K562 (cell line): Measurements from ENCODE around the gene MEAF6. TPM values are rescaled to one million over a fixed set of nuclear protein-coding genes. Genes with fewer than 3 reads are reported as not detected.

ENCODE experiments used
- ATF4 ChIP-seq: fragments of 450-650 bp; formaldehyde crosslinking; IDR thresholded peaks from 2 replicates; pipeline ENCODE4 v1.4.0; 2022; ENCODE audit warnings: mild to moderate bottlenecking, moderate library complexity
- BMI1 ChIP-seq: fragments of 150-350 bp; IDR thresholded peaks from 2 replicates; pipeline ENCODE4 v1.6.1; 2014; ENCODE audit warnings: low read length
- CTCFL ChIP-seq: IDR thresholded peaks from 2 replicates; pipeline ENCODE4 v1.6.1; 2011; ENCODE audit warnings: borderline replicate concordance, low read depth, mild to moderate bottlenecking, moderate library complexity, low read length; ENCODE audit not compliant: insufficient read depth, poor library complexity, severe bottlenecking
- E4F1 ChIP-seq: fragments of 250-450 bp; sonication (Bioruptor Pico); IDR thresholded peaks from 2 replicates; pipeline ENCODE4 v1.5.0; 2021; ENCODE audit warnings: mild to moderate bottlenecking, borderline replicate concordance
- FIP1L1 ChIP-seq: fragments of 200-400 bp; formaldehyde crosslinking; IDR thresholded peaks from 2 replicates; pipeline ENCODE4 v1.6.1; 2018; ENCODE audit warnings: mild to moderate bottlenecking, low read depth, low read length; ENCODE audit not compliant: poor library complexity, severe bottlenecking
- HES1 ChIP-seq: fragments of 450-650 bp; IDR thresholded peaks from 2 replicates; pipeline ENCODE4 v1.6.1; 2016; ENCODE audit warnings: low read depth, mild to moderate bottlenecking, moderate library complexity
- NR2C2 ChIP-seq, 2 experiments: fragments of 200-800 bp in 1 of 2; sonication (Bioruptor generic) in 1 of 2; sonication (generic) in 1 of 2; formaldehyde crosslinking in 1 of 2; IDR thresholded peaks; 2 replicates each; pipeline versions ENCODE4 v1.6.1 to v1.8.0; 2016 to 2022; ENCODE audit warnings: mild to moderate bottlenecking in 1 of 2, missing compliant biosample characterization in 1 of 2, missing genetic modification characterization in 1 of 2, missing genetic modification reagents in 1 of 2
- TCFL5 ChIP-seq: fragments of 250-450 bp; sonication (Bioruptor Pico); conservative IDR thresholded peaks from 2 replicates; pipeline ENCODE4 v1.6.1; 2021; ENCODE audit warnings: mild to moderate bottlenecking, moderate library complexity, matching md5 sums
- TRIM28 ChIP-seq: fragments of 450-650 bp; IDR thresholded peaks from 2 replicates; pipeline ENCODE4 v1.6.1; 2017
- TSC22D4 ChIP-seq: fragments of 450-650 bp; IDR thresholded peaks from 2 replicates; pipeline ENCODE4 v1.6.1; 2016; ENCODE audit warnings: missing genetic modification characterization, missing biosample characterization, control low read depth
- YY1 ChIP-seq, 3 experiments: IDR thresholded peaks; 2 replicates each; pipeline ENCODE4 v1.6.1; 2011; ENCODE audit warnings: low read length in 2 of 3, mild to moderate bottlenecking in 2 of 3, moderate library complexity in 2 of 3, borderline replicate concordance in 1 of 3, control low read depth in 1 of 3, low read depth in 1 of 3; ENCODE audit not compliant: insufficient read depth in 3 of 3, insufficient replicate concordance in 2 of 3, control insufficient read depth in 1 of 3, insufficient read length in 1 of 3; ENCODE audit errors: extremely low read depth in 1 of 3
- ZBTB7A ChIP-seq: IDR thresholded peaks from 2 replicates; pipeline ENCODE4 v1.6.1; 2011; ENCODE audit warnings: low read depth, mild to moderate bottlenecking, low read length, moderate library complexity, borderline replicate concordance; ENCODE audit not compliant: control insufficient read depth
- ZNF253 ChIP-seq: fragments of 250-450 bp; sonication (Bioruptor Pico); conservative IDR thresholded peaks from 2 replicates; pipeline ENCODE4 v1.6.1; 2021; ENCODE audit warnings: mild to moderate bottlenecking
- ZNF512 ChIP-seq: IDR thresholded peaks from 2 replicates; pipeline ENCODE4 v1.6.1; 2016; ENCODE audit warnings: missing genetic modification characterization, missing compliant biosample characterization
- ZNF668 ChIP-seq: fragments of 250-450 bp; sonication (Bioruptor Pico); IDR thresholded peaks from 2 replicates; pipeline ENCODE4 v1.8.0; 2022; ENCODE audit warnings: mild to moderate bottlenecking, inconsistent platforms
- polyA plus RNA-seq, 8 experiments: library from polyadenylated mRNA; depleted of rRNA in 4 of 8; stranded (reverse) in 5 of 8; unstranded in 3 of 8; fragments of >200 nt; fragmentation: Nextera tagmentation in 2 of 8; fragmentation: Illumina TruSeq in 1 of 8; extraction: Ambion mirVana in 2 of 8; extraction: Trizol in 1 of 8; gene quantifications; 2 replicates each; pipeline versions ENCODE4 v1.2.1 to v1.2.3, GENCODE V29; 2011 to 2014; ENCODE audit warnings: inconsistent platforms in 1 of 8, missing spikeins in 1 of 8
- total RNA-seq, 7 experiments: library from RNA; depleted of rRNA in 6 of 7; stranded (reverse); fragments of >200 nt in 6 of 7; fragmentation: Illumina TruSeq in 2 of 7; extraction: Trizol in 2 of 7; gene quantifications; 2 replicates each; pipeline versions ENCODE4 v1.2.1 to v1.2.3, GENCODE V29; 2011 to 2021; ENCODE audit warnings: low replicate concordance in 1 of 7

MEAF6 gene
- total and polyA plus RNA-seq, 9 of the 15 experiments (the other 6 are each of a cell fraction or from before 2014, with no cell fraction given), result 55.0 to 151 (median 92.3) TPM

- TF ChIP-seq ZNF668 (CRISPR knock-in tag), result no peak
- TF ChIP-seq ZNF253 (CRISPR knock-in tag), result no peak
- TF ChIP-seq ZBTB7A, result peak; percentile 56
- no peak for TF ChIP-seq TRIM28
- no peak for TF ChIP-seq E4F1 (CRISPR knock-in tag)
- TF ChIP-seq CTCFL, result no peak
- TF ChIP-seq TCFL5 (CRISPR knock-in tag), result no peak
- peak in 1 of 3 experiments; percentile 10 for TF ChIP-seq YY1 (IDR thresholded peaks at IDR 0.05; ENCODE audit: borderline replicate concordance in 1 of 3, control insufficient read depth in 1 of 3, extremely low read depth in 1 of 3, insufficient read depth in 3 of 3, insufficient read length in 1 of 3, insufficient replicate concordance in 2 of 3, low read depth in 1 of 3, low read length in 2 of 3)
- no peak for TF ChIP-seq HES1
- TF ChIP-seq BMI1, result no peak
- peak; percentile 72; the same call in 1 of the 2 replicates for TF ChIP-seq NR2C2 (CRISPR knock-in tag; IDR thresholded peaks at IDR 0.05)
- peak; percentile 90 for TF ChIP-seq NR2C2 (tag; IDR thresholded peaks at IDR 0.05)
- no peak for TF ChIP-seq TSC22D4 (tag)
- no peak for TF ChIP-seq ATF4 (CRISPR knock-in tag)
- no peak for TF ChIP-seq FIP1L1
- no peak for TF ChIP-seq ZNF512 (tag)
These were observed 35.1 kb downstream of the MEAF6 start (continued) for GRCh38 chr1:37479255-37480124.
